HEK293T (cell line): Measurements from ENCODE around the gene TTC12.

ENCODE experiments used
- CTCF ChIA-PET: fragments of 350-600 bp; formaldehyde crosslinking; extraction: SDS; loops from one replicate; lab custom pipeline; 2021; ENCODE audit warnings: antibody characterized with exemption, inconsistent platforms; lab: Yijun Ruan, JAX
- POLR2A ChIA-PET: fragments of 350-600 bp; formaldehyde crosslinking; extraction: SDS; loops from one replicate; lab custom pipeline; 2020; ENCODE audit warnings: antibody characterized with exemption, inconsistent platforms; lab: Yijun Ruan, JAX
- DNase-seq: peaks from one replicate; pipeline ENCODE4 v3.0.0; 2012; ENCODE audit warnings: mixed read lengths; ENCODE audit errors: extremely low spot score
- ARNT ChIP-seq: fragments of 450-650 bp; IDR thresholded peaks from 2 replicates; pipeline ENCODE4 v1.6.1; 2017; ENCODE audit warnings: mild to moderate bottlenecking
- BHLHE40 ChIP-seq: fragments of 450-650 bp; IDR thresholded peaks from 2 replicates; pipeline ENCODE4 v1.6.1; 2016; ENCODE audit warnings: mild to moderate bottlenecking, moderate library complexity, borderline replicate concordance
- CTBP1 ChIP-seq: fragments of 450-650 bp; IDR thresholded peaks from 2 replicates; pipeline ENCODE4 v1.6.1; 2016; ENCODE audit warnings: borderline replicate concordance
- ELF4 ChIP-seq: fragments of 450-650 bp; IDR thresholded peaks from 2 replicates; pipeline ENCODE4 v1.6.1; 2017; ENCODE audit warnings: antibody characterized with exemption
- FOXA1 ChIP-seq: fragments of 450-650 bp; IDR thresholded peaks from 2 replicates; pipeline ENCODE4 v1.6.1; 2016; ENCODE audit warnings: mild to moderate bottlenecking
- FOXK2 ChIP-seq: fragments of 450-650 bp; IDR thresholded peaks from 2 replicates; pipeline ENCODE4 v1.6.1; 2016; ENCODE audit warnings: mild to moderate bottlenecking
- FOXM1 ChIP-seq: fragments of 450-650 bp; IDR thresholded peaks from 2 replicates; pipeline ENCODE4 v1.6.1; 2017; ENCODE audit warnings: mild to moderate bottlenecking, borderline replicate concordance
- HDGF ChIP-seq: fragments of 450-650 bp; IDR thresholded peaks from 2 replicates; pipeline ENCODE4 v1.6.1; 2017; ENCODE audit warnings: antibody characterized with exemption, borderline replicate concordance
- L3MBTL2 ChIP-seq: fragments of 450-650 bp; conservative IDR thresholded peaks from 2 replicates; pipeline ENCODE4 v1.6.1; 2016; ENCODE audit warnings: mild to moderate bottlenecking
- LEF1 ChIP-seq: fragments of 450-650 bp; IDR thresholded peaks from 2 replicates; pipeline ENCODE4 v1.6.1; 2017; ENCODE audit warnings: mild to moderate bottlenecking, borderline replicate concordance
- NFRKB ChIP-seq: fragments of 450-650 bp; IDR thresholded peaks from 2 replicates; pipeline ENCODE4 v1.6.1; 2016; ENCODE audit warnings: mild to moderate bottlenecking, moderate library complexity
- SP1 ChIP-seq: fragments of 450-650 bp; IDR thresholded peaks from 2 replicates; pipeline ENCODE4 v1.6.1; 2017
- SUZ12 ChIP-seq: fragments of 450-650 bp; IDR thresholded peaks from 2 replicates; pipeline ENCODE4 v1.6.1; 2016; ENCODE audit warnings: mild to moderate bottlenecking
- TARDBP ChIP-seq: fragments of 450-650 bp; IDR thresholded peaks from 2 replicates; pipeline ENCODE4 v1.6.1; 2016
- ZNF384 ChIP-seq: fragments of 450-650 bp; IDR thresholded peaks from 2 replicates; pipeline ENCODE4 v1.6.1; 2016
- TF ChIP-seq, protein P1 (sequence below): fragments of 450-650 bp; IDR thresholded peaks from 2 replicates; pipeline ENCODE4 v1.6.1; 2016

Gene TTC12

GRCh38 chr11:113271551-113272245 lies 42.7 kb upstream of the TTC12 start:
- CTCF ChIA-PET = interaction anchor here (1.6 kb wide), 1 partner anchor 18 kb away, joined by 3 read pairs; no protein-coding TSS in a partner anchor
- TF ChIP-seq LEF1 = no peak
- no peak for TF ChIP-seq HDGF
- no peak for TF ChIP-seq NFRKB
- TF ChIP-seq SUZ12 = no peak
- TF ChIP-seq BHLHE40 = no peak
- no peak for TF ChIP-seq ARNT
- no peak for TF ChIP-seq SP1
- DNase-seq = no peak
- POLR2A ChIA-PET = interaction anchor here (0.6 kb wide), 1 partner anchor 31 kb away, joined by 3 read pairs; no protein-coding TSS in a partner anchor

GRCh38 chr11:113272281-113272680 lies 42.1 kb upstream of the TTC12 start:
- ChIA-PET CTCF (interaction anchor here (1.6 kb wide), 1 partner anchor 17 kb away, joined by 3 read pairs; no protein-coding TSS in a partner anchor), POLR2A (interaction anchor here (0.6 kb wide), 1 partner anchor 32 kb away, joined by 3 read pairs; no protein-coding TSS in a partner anchor)
- TF ChIP-seq SUZ12 (no peak), L3MBTL2 (no peak), ARNT (no peak)
- DNase-seq = no peak

DNA sequence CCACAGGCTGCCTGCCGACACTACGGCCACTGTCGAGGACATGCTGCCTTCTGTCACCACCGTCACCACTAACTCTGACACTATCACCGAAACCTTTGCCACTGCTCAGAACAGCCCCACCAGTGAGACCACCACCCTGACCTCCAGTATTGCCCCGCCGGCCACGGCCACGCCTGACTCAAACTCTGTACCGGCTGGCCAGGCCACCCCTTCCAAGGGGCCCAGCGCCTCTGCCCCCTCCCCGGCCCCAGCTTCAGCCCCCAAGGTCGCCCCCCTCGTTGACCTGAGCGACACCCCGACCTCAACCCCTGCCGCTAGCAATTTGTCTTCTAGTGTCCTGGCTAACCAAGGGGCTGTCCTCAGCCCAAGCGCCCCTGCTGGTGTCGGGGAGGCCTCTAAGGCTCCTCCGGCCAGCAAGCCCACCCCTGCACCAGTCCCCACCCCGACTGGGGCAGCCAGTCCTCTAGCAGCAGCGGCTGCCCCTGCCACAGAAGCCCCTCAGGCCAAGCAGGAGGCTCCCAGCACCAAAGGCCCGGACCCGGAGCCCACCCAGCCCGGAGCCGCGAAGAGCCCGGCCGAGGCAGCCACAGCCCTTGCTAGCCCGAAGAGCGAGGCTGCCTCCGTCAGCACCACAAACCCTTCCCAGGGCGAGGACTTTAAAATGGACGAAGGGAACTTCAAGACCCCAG lies 41.3 kb upstream of the TTC12 start:
- no peak for DNase-seq
- no peak for TF ChIP-seq TARDBP
- no peak for TF ChIP-seq SUZ12
- no peak for TF ChIP-seq LEF1
- TF ChIP-seq BHLHE40 = no peak
- no peak for TF ChIP-seq SP1
- no peak for TF ChIP-seq HDGF
- TF ChIP-seq CTBP1 = no peak
- TF ChIP-seq ELF4 = no peak
- no peak for TF ChIP-seq FOXK2
- ChIA-PET CTCF (interaction anchor here (0.6 to 1.6 kb wide), 2 partner anchors 17 to 332 kb away, joined by 3 read pairs; no protein-coding TSS in a partner anchor), POLR2A (no interaction called here)

- TF ChIP-seq FOXM1 (no peak), CTBP1 (no peak), SP1 (no peak), ZNF384 (no peak), FOXA1 (no peak), HDGF (no peak), FOXK2 (no peak), ARNT (no peak), BHLHE40 (no peak), TARDBP (no peak), NFRKB (no peak)
- DNase-seq = no peak
- POLR2A ChIA-PET = no interaction called here
- CTCF ChIA-PET = interaction anchor here (0.6 to 1.6 kb wide), 2 partner anchors 16 to 333 kb away, joined by 3 read pairs; no protein-coding TSS in a partner anchor
Measured at GRCh38 chr11:113273720-113274119, 40.7 kb upstream of the TTC12 start.

- TF ChIP-seq LEF1 (no peak), ARNT (no peak), TARDBP (no peak), SUZ12 (no peak), BHLHE40 (no peak), CTBP1 (no peak), SP1 (no peak), NFRKB (no peak), L3MBTL2 (no peak), HDGF (no peak), FOXK2 (no peak)
- TF ChIP-seq, protein P1, sequence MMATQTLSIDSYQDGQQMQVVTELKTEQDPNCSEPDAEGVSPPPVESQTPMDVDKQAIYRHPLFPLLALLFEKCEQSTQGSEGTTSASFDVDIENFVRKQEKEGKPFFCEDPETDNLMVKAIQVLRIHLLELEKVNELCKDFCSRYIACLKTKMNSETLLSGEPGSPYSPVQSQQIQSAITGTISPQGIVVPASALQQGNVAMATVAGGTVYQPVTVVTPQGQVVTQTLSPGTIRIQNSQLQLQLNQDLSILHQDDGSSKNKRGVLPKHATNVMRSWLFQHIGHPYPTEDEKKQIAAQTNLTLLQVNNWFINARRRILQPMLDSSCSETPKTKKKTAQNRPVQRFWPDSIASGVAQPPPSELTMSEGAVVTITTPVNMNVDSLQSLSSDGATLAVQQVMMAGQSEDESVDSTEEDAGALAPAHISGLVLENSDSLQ = no peak
- DNase-seq = peak; percentile 26
- ChIA-PET CTCF (no interaction called here), POLR2A (no interaction called here)
Measured at GRCh38 chr11:113274713-113275582, 39.4 kb upstream of the TTC12 start.

DNA sequence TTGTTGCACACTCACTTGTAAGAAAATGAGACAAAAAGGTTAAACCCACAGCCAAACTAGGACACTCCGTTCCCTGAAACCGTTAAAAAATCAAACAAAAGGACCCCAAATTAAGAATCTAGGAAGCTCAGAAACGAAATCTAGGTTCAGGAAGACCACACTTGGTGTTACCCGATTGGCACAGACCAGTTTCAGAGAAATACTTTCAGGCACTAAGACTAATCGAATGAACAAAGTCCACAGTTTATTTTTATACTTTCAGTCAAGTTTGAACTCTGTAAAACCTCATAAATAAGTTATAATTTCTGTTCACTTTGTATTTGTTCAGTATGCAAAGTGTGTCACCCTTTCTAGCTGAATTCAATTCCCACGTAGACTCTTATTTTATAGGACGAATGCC lies 38.8 kb upstream of the TTC12 start:
- ChIA-PET POLR2A (no interaction called here), CTCF (interaction anchor here (0.6 kb wide), 1 partner anchor 492 kb away, joined by 3 read pairs; no protein-coding TSS in a partner anchor)
- no peak for TF ChIP-seq HDGF
- TF ChIP-seq L3MBTL2 = no peak
- no peak for TF ChIP-seq NFRKB
- TF ChIP-seq FOXK2 = no peak
- TF ChIP-seq ELF4 = no peak
- TF ChIP-seq SP1 = no peak
- TF ChIP-seq FOXA1 = no peak
- no peak for TF ChIP-seq ARNT
- no peak for TF ChIP-seq TARDBP
- DNase-seq = no peak

GRCh38 chr11:113276466-113276865 lies 37.9 kb upstream of the TTC12 start:
- CTCF ChIA-PET = no interaction called here
- TF ChIP-seq FOXK2 (no peak), NFRKB (no peak), TARDBP (no peak), SP1 (no peak), LEF1 (no peak), BHLHE40 (no peak), FOXM1 (no peak), ELF4 (no peak), FOXA1 (no peak), ARNT (no peak)
- DNase-seq = no peak
- POLR2A ChIA-PET = no interaction called here
